LNCaP clone FGC (cell line): ENCODE measurements around the gene NLRP6.
"Not testable (repeated sequence)": the region's sequence is repeated elsewhere in the genome, so short reads cannot be mapped to it uniquely, and the experiment has no call there.

ENCODE experiments used
- DNase-seq: peaks from one replicate; pipeline ENCODE4 v3.0.0-alpha.2; 2011; ENCODE audit warnings: low read depth
- H3K4me3 ChIP-seq: 2 replicates; pipeline ENCODE4 v1.5.1; 2011; ENCODE audit warnings: mild to moderate bottlenecking, low read depth, low read length, control low read depth
- TF ChIP-seq, protein P1 (sequence below): IDR thresholded peaks from 2 replicates; pipeline ENCODE4 v1.5.1; 2012; ENCODE audit warnings: mild to moderate bottlenecking; ENCODE audit not compliant: control insufficient read depth, insufficient read depth; ENCODE audit errors: extremely low read depth

The NLRP6 gene

DNA sequence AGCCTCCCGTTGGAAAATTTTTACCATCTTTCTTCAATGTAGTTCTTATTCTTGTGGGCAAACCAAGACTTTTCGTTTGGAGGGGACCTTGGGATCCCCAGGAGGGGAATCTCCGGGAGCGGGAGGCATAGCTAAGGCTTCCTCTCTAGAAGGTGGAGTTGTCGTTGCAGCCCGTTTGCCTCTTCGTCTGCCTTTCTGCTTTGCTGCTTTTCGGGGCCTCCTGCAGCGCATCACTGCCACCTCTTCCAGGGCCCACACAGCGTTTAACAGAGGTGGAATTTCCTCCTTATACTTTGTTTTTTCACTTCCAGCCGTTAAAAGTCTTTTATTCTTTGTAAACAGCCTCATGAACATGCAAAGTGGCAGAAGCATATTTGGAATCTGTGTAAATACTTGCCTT is 45.9 kb downstream of the NLRP6 start:
- no peak overlapping the region for H3K4me3 ChIP-seq
- no peak for DNase-seq
- TF ChIP-seq, protein P1, sequence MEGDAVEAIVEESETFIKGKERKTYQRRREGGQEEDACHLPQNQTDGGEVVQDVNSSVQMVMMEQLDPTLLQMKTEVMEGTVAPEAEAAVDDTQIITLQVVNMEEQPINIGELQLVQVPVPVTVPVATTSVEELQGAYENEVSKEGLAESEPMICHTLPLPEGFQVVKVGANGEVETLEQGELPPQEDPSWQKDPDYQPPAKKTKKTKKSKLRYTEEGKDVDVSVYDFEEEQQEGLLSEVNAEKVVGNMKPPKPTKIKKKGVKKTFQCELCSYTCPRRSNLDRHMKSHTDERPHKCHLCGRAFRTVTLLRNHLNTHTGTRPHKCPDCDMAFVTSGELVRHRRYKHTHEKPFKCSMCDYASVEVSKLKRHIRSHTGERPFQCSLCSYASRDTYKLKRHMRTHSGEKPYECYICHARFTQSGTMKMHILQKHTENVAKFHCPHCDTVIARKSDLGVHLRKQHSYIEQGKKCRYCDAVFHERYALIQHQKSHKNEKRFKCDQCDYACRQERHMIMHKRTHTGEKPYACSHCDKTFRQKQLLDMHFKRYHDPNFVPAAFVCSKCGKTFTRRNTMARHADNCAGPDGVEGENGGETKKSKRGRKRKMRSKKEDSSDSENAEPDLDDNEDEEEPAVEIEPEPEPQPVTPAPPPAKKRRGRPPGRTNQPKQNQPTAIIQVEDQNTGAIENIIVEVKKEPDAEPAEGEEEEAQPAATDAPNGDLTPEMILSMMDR: no peak

DNA sequence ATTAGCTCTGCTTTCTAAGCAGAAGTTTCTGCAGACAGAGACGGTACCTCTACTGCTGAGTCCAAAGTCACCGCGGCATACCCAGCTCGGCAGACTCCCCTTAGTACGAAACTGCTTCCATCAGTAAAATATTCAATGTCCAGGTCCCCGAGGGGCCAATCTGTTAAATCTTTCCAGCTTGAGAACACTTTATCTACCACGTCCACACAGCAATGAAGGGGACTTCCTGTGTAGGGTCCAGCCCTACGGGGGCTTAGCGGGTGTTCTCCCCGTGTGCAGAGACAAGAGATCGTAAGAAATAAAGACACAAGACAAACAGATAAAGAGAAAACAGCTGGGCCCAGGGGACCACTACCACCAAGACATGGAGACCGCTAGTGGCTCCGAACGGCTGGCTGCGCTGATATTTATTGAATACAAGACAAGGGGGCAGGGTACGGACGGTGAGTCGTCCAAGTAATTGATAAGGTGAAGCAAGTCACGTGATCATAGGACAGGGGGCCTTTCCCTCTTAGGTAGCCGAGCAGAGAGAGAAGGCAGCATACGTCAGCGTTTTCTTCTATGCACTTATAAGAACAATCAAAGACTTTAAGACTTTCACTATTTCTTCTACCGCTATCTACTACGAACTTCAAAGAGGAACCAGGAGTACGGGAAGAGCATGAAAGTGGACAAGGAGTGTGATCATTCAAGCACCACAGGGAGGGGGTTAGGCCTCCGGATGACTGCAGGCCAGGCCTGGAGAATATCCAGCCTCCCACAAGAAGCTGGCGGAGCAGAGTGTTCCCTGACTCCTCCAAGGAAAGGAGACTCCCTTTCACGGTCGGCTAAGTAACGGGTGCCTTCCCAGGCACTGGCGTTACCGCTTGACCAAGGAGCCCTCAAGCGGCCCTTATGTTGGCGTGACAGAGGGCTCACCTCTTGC is 46.6 kb downstream of the NLRP6 start:
- DNase-seq, H3K4me3 ChIP-seq: not testable (repeated sequence)

DNA sequence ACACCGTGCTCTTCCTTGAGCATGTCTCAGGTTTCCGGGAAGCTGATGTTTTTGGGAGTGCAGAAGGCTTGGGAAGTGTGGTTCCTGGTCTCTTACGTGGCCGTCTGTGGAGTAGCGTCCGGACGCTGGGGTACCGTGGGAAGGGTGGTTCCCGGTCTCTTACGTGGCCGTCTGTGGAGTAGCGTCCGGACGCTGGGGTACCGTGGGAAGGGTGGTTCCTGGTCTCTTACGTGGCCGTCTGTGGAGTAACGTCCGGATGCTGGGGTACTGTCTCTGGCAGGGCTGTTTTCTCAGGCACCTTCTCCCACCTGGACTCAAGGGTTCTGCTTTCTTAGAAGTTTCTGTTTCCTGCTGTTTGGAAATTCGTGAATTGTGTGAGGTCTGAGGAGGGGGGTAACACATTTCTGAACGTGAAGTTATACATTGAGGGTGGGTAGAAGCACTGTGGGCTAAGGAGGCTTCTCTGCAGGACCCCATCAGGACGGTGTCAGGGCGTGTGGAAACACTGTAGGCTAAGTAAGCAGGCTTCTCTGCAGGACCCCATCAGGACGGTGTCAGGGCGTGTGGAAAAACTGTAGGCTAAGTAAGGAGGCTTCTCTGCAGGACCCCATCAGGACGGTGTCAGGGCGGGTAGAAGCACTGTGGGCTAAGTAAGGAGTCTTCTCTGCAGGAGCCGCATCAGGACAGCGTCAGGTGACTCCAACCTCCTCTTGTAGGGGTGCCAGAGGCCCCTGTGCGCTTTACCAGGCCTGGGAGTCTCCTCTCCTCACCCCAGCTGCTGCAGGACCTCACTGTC is 47.8 kb downstream of the NLRP6 start:
- TF ChIP-seq, protein P1: no peak
- no peak overlapping the region for H3K4me3 ChIP-seq
- no peak for DNase-seq

DNA sequence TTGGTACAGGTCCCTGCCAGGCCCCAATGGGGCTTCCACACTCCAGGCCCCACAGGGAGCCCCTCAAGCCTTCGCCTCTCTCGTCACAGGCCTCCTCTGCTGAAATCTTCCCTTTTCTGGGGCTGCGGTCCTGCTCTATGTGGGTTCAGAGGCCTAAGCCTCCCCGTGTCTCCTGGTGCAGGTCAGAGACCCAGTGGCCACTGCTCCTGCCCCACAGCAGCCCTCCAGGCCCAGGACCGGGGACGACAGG is 48.3 kb downstream of the NLRP6 start:
- H3K4me3 ChIP-seq: no peak overlapping the region
- DNase-seq: no peak
- TF ChIP-seq, protein P1: no peak

DNA sequence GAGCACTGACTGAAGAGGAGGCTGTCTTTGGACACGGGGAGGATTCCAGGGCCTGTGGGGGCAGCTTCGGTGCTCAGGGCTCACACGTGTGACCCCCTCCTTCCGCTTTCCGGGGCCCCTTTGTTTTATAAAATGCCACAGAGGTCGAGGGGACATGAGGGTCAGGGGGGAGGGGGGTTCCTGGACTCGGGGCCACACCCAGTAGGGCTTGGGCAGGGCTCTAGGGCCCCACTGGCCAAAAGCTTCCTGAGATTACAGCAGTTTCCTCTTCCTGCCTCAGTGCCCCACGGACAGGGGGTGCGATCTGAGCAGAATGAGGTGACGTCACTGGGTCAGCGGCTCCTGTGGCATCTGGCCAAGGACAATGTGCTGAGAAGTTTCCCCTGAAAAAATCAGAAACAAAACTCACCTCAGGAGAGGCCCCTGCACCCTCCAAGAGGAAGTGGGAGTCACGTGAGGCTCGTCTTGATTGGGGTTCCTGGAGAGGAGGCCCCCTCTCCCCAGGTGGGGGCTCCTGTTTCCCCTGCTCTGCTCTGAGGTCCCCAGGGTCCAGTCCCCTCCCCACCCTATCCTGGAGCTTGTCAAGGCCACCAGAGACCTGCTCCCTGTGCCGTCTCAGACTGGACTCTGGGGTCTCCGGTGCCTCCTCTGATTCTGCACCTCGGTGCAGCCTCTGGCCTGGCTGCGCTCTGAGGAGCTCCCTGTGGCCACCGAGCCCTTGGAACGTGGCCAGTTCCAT is 48.8 kb downstream of the NLRP6 start:
- DNase-seq: no peak
- TF ChIP-seq, protein P1: no peak
- no peak overlapping the region for H3K4me3 ChIP-seq

DNA sequence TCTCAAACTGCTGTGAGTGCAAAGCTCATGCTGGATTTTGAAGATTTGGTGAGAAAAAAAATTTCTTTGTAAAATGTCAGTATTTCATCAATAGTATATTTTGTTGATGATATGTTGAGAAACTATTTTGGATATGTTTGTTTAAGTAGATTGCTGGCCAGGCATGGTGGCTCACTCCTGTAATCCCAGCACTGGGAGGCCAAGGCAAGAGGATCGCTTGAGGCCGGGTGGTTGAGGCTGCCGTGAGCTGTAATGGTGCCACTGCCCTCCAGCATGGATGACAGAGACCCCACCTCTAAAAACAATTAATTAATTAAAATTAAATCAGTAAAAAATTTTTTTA is 49.3 kb downstream of the NLRP6 start:
- no peak for DNase-seq
- TF ChIP-seq, protein P1: no peak
- H3K4me3 ChIP-seq: no peak overlapping the region

DNA sequence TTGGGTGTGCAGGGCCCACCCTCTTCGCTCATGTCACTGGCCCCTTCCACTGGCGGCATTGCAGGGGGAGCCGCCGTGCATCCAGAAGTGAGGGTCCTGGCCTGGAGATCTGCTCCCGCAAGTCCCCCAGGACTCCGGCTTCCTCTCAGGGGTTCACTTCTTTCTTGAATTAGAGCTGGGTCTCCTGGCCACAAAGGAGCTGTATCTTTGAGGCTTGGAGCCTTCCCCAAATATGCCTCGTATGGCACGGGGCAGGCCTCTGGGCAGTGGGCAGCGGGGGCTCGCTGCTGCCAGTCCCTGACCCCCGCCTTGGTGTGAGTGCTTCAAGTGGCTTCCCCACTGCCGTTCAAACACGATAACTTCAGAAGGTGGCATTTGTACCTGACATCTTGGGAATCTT is 49.8 kb downstream of the NLRP6 start:
- H3K4me3 ChIP-seq: no peak overlapping the region
- DNase-seq: no peak
- TF ChIP-seq, protein P1: no peak

DNA sequence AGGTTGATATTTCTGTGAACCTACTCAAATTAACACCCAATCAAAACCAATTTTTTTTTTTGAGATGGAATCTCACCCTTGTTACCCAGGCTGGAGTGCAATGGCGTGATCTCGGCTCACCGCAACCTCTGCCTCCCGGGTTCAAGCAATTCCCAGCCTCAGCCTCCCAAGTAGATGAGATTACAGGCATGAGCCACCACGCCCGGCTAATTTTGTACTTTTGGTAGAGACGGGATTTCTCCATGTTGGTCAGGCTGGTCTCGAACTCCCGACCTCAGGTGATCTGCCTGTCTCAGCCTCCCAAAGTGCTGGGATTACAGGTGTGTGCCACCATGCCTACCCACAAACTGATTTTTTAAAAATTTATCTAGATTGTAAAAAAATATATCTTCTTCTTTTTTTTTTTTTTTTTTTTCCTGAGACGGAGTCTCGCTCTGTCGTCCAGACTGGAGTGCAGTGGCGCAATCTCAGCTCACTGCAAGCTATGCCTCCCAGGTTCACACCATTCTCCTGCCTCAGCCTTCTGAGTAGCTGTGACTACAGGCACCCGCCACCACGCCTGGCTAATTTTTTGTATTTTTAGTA is 50.4 kb downstream of the NLRP6 start:
- not testable (repeated sequence) for H3K4me3 ChIP-seq, DNase-seq
